ENCODE measurements around the gene MED10.

MED10 gene, protein sequence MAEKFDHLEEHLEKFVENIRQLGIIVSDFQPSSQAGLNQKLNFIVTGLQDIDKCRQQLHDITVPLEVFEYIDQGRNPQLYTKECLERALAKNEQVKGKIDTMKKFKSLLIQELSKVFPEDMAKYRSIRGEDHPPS

DNA sequence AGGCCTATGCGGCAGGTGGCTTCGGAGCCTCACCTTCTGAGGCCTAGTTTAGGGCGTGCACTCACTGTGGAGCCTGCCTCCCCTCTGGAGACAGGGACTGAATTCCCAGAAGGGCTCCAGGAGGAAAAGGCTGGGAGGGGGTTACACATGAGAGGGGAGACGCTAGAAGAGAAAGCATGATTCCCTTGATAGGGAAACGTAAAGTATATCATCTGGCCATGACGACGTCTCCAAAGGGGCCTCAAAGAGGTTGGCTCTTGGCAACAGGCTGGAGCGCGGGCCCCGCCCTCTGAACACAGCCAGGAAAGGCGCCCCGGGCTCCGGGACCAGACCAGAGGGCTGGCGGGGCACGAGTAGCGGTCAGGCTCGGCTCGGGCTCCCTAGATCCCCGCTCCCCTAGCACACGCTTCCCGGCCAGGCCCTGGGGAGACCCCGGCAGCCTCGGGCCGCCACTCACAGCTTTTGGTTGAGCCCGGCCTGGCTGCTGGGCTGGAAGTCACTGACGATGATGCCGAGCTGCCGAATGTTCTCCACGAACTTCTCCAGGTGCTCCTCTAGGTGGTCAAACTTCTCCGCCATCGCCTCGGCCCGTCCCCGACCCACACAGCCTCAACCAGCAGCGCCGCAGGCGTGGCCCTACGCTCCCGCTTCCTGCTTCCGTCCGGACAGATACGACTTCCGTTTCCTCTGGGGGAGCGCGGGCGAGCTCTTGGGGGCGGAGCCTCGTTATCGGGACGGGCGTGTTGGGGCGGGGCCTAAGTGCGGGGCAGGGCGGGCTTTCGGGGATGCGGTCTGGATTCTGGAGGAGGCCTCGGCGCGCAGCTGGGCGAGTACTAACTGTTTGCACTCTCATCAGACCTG is at the start of gene MED10:
TSS of gene MED10 (minus strand) at position 643 of the 861 bp plus-strand sequence. CDS start at position 579, 64 bp downstream.
- DNase-seq, result peak; percentile 99

DNA sequence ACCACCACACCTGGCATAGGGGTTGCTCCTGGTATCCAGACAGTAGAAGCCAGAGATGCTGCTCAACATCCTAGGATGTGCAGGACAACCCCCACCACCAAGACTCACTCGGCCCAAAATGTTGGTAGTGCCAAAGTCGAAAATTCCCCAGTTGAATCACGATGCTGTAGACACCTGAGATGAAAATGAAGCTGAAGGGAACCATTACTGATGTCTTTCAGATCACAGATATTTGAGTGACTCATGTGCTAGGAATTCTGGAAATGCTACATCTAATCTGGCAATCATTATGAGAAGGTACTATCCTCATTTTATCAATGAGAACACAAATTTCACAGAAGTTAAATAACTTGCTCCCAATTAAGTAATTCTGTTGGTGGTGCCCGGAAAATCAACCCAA is 49.3 kb upstream of the MED10 start:
- no peak for DNase-seq

GRCh38 chr5:6424700-6425099 is 46.4 kb upstream of the MED10 start:
- DNase-seq, result no peak

- peak; percentile 80 for DNase-seq
Observed at GRCh38 chr5:6424110-6424659, 45.8 kb upstream of the MED10 start.

GRCh38 chr5:6423327-6424109 is 45.2 kb upstream of the MED10 start:
- DNase-seq, result no peak

GRCh38 chr5:6419340-6419852 is 41.0 kb upstream of the MED10 start:
- no peak for DNase-seq

DNA sequence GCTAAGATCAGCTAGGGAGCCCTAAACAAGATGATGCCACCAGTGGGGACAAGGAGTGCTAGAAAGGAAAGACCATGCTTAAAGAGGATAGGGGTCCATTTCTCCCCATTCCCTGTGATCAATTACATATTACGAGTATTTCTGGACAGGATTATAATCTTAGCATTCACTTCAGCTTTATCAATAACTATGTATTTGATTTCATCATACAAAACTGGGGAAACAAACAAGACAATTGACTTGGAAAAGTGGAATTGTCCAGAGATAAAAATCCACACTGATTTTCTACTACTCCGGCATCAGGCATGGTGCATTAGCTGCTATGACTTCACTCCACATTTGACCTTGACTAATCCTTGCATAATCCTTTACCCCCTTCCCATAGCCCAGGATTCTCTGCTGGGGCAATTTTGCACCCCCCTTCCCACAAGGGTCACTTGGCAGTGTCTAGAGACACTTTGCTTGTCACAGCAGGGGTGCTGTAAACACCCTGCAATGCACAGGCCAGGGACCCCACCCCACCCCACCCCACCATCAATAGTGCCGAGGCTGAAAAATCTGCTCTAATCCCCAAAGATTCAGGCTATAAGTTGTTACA is 40.4 kb upstream of the MED10 start:
- no peak for DNase-seq

DNA sequence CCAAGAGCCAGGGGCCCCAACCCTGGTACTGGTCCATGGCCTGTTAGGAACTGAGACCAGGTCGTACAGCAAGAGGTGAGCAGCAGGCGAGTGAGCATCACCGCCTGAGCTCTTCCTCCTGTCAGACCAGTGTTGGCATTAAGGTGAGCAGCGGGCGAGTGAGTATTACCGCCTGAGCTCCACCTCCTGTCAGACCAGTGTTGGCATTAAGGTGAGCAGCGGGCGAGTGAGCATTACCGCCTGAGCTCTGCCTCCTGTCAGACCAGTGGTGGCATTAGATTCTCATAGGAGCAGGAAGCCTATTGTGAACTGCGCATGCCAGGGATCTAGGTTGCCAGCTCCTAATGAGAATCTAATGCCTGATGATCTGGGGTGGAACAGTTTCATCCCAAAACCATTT is 39.3 kb upstream of the MED10 start:
- no peak for DNase-seq

DNA sequence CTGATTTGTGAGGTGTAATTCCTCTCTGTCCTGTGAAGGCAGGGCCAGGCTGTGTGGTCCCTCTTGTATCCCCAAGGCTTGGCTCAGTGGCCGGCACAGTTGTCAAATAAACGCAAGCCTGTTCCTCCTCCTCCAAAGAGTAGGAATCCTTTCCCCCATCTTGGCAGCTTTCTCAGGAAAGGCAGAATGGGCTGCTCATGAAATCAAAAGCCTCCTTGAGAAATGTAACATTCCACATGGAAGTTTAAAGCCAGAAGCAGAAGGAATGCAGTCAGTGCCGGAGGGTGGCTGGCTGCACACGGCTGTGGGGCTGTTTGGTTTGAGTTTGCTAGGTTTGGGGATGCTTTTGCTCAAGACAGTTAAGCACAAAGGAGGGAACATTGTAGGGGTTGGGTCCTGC is 34.5 kb upstream of the MED10 start:
- no peak for DNase-seq

DNA sequence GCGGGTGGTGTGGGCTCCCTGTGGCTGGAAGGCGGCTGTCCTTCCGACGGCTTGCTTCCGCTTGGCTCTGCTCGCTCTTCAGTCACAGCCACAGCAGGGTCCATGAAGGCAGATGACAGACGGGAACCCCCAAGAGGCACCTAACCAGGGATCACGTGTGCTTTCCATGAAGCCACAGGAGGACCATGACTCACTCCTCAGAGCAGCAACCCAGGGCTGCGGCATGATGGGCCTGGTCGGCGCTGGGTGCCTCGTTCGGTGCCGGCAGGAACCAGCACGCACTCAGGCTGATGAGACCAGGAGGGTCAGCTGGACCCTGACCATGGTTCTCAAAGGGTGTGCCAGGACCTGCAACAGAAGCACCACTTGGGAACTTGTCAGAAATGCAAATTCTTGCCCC is 32.8 kb upstream of the MED10 start:
- DNase-seq, result no peak

DNA sequence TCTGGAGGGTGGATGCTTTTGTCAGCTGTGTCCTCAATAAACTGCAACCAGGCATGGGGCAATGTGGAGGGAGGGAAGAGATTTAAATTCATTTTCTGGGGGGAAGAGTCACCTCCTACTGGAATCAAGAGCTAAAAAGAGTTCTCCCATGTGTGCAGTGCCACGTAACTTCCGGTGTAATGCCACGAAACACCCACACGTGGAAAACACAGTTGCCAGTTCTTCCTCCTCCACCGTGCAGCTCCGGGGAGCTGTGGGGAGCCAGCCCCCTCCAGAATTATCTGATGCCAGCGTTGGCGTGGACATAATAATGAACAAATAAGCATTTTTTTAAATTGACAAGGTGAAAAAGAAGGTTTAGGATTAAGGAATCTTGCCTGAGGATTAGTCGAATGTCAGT is 32.1 kb upstream of the MED10 start:
- no peak for DNase-seq

DNA sequence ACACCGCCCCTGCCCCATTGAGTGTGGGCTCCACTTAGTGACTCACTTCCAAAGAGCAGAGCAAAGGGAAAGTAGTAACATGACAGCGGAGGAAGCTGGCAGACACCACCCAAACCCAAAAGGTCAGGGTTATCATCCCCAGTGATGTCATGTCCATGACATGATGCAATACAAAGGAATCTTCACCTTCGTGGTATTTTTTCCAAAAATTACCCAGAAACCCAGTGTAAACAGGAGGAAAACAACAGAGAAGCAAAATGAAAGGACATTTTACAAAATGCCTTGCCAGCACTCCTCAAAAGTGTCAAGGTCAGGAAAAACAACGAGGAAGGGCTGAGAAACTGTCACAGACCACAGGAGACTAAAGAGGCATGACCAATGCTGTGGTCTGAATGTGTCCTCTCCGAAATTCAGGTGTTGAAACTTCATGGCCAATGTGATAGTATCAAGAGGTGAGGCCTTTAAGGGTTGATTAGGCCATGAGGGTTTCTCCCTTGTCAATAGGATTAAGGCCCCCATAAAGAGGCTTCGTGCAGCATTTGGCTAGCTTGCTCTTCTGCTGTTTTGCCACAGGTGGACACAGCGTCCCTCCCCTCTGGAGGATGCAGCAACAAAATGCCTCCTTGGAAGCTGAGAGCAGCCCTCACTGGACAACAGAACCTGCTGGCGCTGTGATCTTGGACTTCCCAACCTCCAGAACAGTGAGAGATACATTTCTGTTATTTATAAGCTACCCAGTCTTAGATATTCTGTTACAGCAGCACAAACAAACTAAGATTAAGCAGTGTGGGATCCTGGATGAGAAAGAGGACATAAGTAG is 30.5 kb upstream of the MED10 start:
- no peak for DNase-seq

GRCh38 chr5:6408260-6408596 is 29.9 kb upstream of the MED10 start:
- DNase-seq, result no peak

GRCh38 chr5:6407558-6408259 is 29.4 kb upstream of the MED10 start:
- no peak for DNase-seq

DNA sequence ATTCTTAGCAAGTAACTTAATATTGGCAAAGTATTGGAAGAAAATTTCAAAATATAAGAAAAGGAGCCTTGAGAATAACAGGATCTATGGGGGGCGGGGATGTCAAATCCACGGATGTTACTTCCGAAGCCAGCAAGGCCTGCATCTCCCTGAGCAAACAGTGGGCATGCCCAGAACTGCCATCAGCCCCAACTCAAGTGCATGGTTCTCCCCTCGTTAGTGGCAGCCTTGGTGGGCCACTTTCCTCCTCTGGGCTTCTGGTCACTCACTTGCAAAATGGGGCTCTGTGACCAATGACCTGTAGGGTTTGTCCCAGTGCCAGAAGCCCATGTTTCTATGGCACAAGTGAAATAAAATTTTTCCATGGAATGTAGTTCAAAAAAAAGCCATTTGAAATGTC is 27.2 kb upstream of the MED10 start:
- DNase-seq, result no peak

- DNase-seq, result no peak
Observed at GRCh38 chr5:6404129-6404528, 25.8 kb upstream of the MED10 start.

GRCh38 chr5:6403416-6403815 is 25.1 kb upstream of the MED10 start:
- DNase-seq, result no peak

- no peak for DNase-seq
Observed at GRCh38 chr5:6402939-6403338, 24.6 kb upstream of the MED10 start.

- DNase-seq, result no peak
Observed at GRCh38 chr5:6401410-6401809, 23.1 kb upstream of the MED10 start.

DNA sequence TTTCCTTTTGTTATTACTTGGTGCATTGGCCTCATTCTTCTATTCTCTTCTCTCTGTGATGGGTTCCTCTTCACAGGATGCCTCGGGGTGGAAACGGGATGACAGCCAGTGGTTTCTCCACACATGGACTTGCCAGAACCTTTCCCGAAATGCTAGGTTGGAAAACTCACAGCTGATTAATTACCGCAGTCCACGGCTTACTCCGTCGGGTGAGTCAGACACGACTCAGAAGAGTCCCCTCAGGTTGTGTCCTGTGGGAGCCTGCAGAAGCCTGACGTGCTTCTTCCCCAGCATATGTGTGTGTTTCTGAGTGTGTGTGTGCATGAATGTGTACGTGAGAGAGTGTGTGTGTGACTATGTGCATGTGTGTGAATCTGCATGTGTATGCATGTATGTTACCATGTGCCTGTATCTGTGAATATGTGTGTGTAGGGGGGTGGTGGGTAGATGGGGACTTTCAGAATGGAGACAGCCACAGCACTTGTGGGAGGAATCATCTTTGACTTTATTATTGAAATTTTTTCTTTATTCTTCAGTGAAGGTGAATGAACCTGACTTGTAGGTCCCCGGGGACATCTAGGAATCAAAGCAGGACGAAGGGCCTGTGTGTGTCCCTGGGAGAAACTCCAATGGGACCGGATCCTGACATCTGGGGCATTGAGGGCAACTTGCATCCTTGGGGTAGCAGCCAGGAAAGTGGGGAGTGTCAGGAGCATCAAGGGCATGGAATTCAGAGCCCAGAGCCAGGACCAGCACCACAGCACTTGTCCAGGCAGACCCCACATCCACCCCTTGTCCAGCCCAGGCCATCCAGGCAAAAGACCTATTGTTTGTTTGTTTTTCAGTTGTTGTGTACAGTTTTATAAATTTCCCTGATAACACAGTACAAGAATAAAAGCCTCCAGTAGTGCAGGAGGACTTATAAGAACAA is 21.9 kb upstream of the MED10 start:
- DNase-seq, result no peak

Data from NCI-H510A (cell line).